GM13976 (cell line): Measurements from ENCODE around the gene FLT3.

Experiments
- DNase-seq: peaks from one replicate; pipeline ENCODE4 v3.0.0; 2012; ENCODE audit warnings: low spot score
- CTCF ChIP-seq: IDR thresholded peaks from 2 replicates; pipeline ENCODE4 v1.5.1; 2012; ENCODE audit warnings: borderline replicate concordance, mild to moderate bottlenecking; ENCODE audit not compliant: insufficient read depth; ENCODE audit errors: extremely low read depth, missing control alignments, control extremely low read depth
- in situ Hi-C: fragments of 300-500 bp; cut with MboI; formaldehyde crosslinking; loops from one replicate; pipeline ENCODE4 v1.12.0; 2022; ENCODE audit warnings: low sequenced_read_pairs, mixed read lengths, inconsistent platforms; ENCODE audit not compliant: unreplicated experiment

Gene FLT3

GRCh38 chr13:27973961-27974662 lies 126.3 kb downstream of the FLT3 start:
- DNase-seq: no peak
- in situ Hi-C loops: loop anchor here (10.0 to 25.0 kb wide), 2 partner anchors 599 to 1012 kb away; no protein-coding TSS in a partner anchor
- TF ChIP-seq CTCF: no peak

GRCh38 chr13:27973291-27973690 lies 127.1 kb downstream of the FLT3 start:
- TF ChIP-seq CTCF: no peak
- DNase-seq: no peak
- in situ Hi-C loops: loop anchor here (10.0 to 25.0 kb wide), 2 partner anchors 598 to 1011 kb away; no protein-coding TSS in a partner anchor

GRCh38 chr13:27972478-27972820 lies 127.9 kb downstream of the FLT3 start:
- no peak for DNase-seq
- in situ Hi-C loops: loop anchor here (10.0 to 25.0 kb wide), 2 partner anchors 598 to 1010 kb away; no protein-coding TSS in a partner anchor
- no peak for TF ChIP-seq CTCF

- no peak for TF ChIP-seq CTCF
- peak; percentile 24 for DNase-seq
- in situ Hi-C loops: loop anchor here (10.0 to 25.0 kb wide), 2 partner anchors 597 to 1010 kb away; no protein-coding TSS in a partner anchor
These were observed 128.4 kb downstream of the FLT3 start for GRCh38 chr13:27971776-27972477.

- no peak for DNase-seq
- in situ Hi-C loops: loop anchor here (10.0 to 25.0 kb wide), 2 partner anchors 596 to 1009 kb away; no protein-coding TSS in a partner anchor
- no peak for TF ChIP-seq CTCF
These were observed 129.1 kb downstream of the FLT3 start for GRCh38 chr13:27971236-27971645.

- DNase-seq: peak; percentile 28
- TF ChIP-seq CTCF: no peak
- in situ Hi-C loops: loop anchor here (10.0 to 25.0 kb wide), 2 partner anchors 596 to 1008 kb away; no protein-coding TSS in a partner anchor
These were observed 129.8 kb downstream of the FLT3 start for GRCh38 chr13:27970382-27971235.
